Measurements from ENCODE around the gene PPP1R36.

DNA sequence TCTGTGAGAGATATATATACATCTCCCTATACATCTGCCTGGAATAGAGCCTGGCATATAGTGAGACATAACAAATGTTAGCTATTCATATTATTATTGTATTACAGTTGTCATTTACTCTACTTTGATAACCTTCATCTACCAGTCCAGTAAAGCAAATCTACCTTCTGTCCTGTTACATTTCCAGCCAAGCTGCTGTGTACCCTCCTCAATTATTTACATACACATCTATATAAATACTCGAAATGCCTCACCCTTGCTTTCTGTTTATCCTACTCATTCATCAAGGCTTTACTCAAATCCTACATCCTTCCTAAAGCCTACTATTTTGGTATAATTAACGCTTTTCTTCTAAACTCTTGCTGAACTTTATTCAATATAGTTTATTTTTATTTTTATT lies 36.5 kb upstream of the PPP1R36 start:
- TF ChIP-seq, protein P1, sequence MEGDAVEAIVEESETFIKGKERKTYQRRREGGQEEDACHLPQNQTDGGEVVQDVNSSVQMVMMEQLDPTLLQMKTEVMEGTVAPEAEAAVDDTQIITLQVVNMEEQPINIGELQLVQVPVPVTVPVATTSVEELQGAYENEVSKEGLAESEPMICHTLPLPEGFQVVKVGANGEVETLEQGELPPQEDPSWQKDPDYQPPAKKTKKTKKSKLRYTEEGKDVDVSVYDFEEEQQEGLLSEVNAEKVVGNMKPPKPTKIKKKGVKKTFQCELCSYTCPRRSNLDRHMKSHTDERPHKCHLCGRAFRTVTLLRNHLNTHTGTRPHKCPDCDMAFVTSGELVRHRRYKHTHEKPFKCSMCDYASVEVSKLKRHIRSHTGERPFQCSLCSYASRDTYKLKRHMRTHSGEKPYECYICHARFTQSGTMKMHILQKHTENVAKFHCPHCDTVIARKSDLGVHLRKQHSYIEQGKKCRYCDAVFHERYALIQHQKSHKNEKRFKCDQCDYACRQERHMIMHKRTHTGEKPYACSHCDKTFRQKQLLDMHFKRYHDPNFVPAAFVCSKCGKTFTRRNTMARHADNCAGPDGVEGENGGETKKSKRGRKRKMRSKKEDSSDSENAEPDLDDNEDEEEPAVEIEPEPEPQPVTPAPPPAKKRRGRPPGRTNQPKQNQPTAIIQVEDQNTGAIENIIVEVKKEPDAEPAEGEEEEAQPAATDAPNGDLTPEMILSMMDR (conservative IDR thresholded peaks at IDR 0.05; ENCODE audit: low read depth, low read length): no peak
- no peak for TF ChIP-seq EZH2 (IDR thresholded peaks at IDR 0.05; ENCODE audit: borderline replicate concordance, low read depth, low read length, poor library complexity, severe bottlenecking)

Measured in A673 (cell line).